B cell (primary cell): ENCODE data around the gene KIF1A. TPM values are rescaled to one million over a fixed set of nuclear protein-coding genes. Genes with fewer than 3 reads are reported as not detected.

Experiments used
- ATAC-seq: fragments of 200-7000 bp; cut with Tn5 transposase; one replicate; pipeline ENCODE4 v1.10.0; 2021; ENCODE audit warnings: low read depth, mild to moderate bottlenecking, moderate number of reproducible peaks, moderate library complexity
- CTCF ChIA-PET: fragments of 350-600 bp; sonication (Branson Sonifier 250); formaldehyde crosslinking; loops from one replicate; lab custom pipeline; 2021; ENCODE audit warnings: antibody characterized with exemption, inconsistent platforms; lab: Charles Lee
- POLR2A ChIA-PET: fragments of 350-600 bp; sonication (Branson Sonifier 250); formaldehyde crosslinking; loops from one replicate; lab custom pipeline; 2021; ENCODE audit warnings: antibody characterized with exemption; lab: Charles Lee
- DNase-seq: peaks from one replicate; pipeline ENCODE4 v3.0.0; 2013
- H2AFZ ChIP-seq: 2 replicates; pipeline ENCODE4 v1.6.1; 2012; ENCODE audit warnings: mild to moderate bottlenecking, low read depth, low read length; ENCODE audit not compliant: insufficient read depth, poor library complexity, severe bottlenecking
- H3K27ac ChIP-seq, 2 donors: 1 replicate in 1 of 2; 2 replicates in 1 of 2; pipeline ENCODE4 v1.5.1; 2012 to 2013; ENCODE audit warnings: low read length in 2 of 2, mild to moderate bottlenecking in 2 of 2, moderate library complexity in 1 of 2
- H3K27me3 ChIP-seq, 4 experiments: fragments of 200-600 bp in 1 of 4; sonication (generic) in 1 of 4; replicated peaks in 1 of 4; 1 replicate in 2 of 4; 2 replicates in 2 of 4; pipeline versions ENCODE4 v1.6.1 to v1.7.0; 2013 to 2016; ENCODE audit warnings: low read length in 3 of 4, mild to moderate bottlenecking in 2 of 4, mixed read lengths in 1 of 4, moderate library complexity in 1 of 4; ENCODE audit not compliant: insufficient read depth in 4 of 4, control insufficient read depth in 3 of 4; ENCODE audit errors: control extremely low read depth in 1 of 4
- H3K36me3 ChIP-seq, 2 experiments: replicated peaks in 1 of 2; 1 replicate in 1 of 2; 2 replicates in 1 of 2; pipeline versions ENCODE4 v1.6.1 to v1.7.1; 2013; ENCODE audit warnings: low read length in 1 of 2; ENCODE audit not compliant: insufficient read depth in 2 of 2, control insufficient read depth in 1 of 2; ENCODE audit errors: control extremely low read depth in 1 of 2, extremely low read depth in 1 of 2
- H3K4me1 ChIP-seq, 2 donors: fragments of 200-600 bp in 1 of 2; sonication (generic) in 1 of 2; 1 replicate in 1 of 2; 2 replicates in 1 of 2; pipeline versions ENCODE4 v1.5.1 to v1.6.1; 2013 to 2017; ENCODE audit warnings: low read length in 2 of 2; ENCODE audit not compliant: control insufficient read depth in 2 of 2, insufficient read depth in 2 of 2
- H3K4me2 ChIP-seq: replicated peaks from 2 replicates; pipeline ENCODE3; 2012; ENCODE audit warnings: mild to moderate bottlenecking, low read depth, low read length; ENCODE audit not compliant: poor library complexity, severe bottlenecking
- H3K4me3 ChIP-seq, 5 experiments: fragments of 200-600 bp in 1 of 5; sonication (generic) in 1 of 5; 1 replicate in 3 of 5; 2 replicates in 2 of 5; pipeline versions ENCODE4 v1.5.1 to v1.7.0; 2011 to 2016; ENCODE audit warnings: low read length in 4 of 5, mild to moderate bottlenecking in 4 of 5, low read depth in 2 of 5, control low read depth in 1 of 5, moderate library complexity in 1 of 5; ENCODE audit not compliant: insufficient read depth in 1 of 5; ENCODE audit errors: control extremely low read depth in 1 of 5, extremely low read depth in 1 of 5
- H3K79me2 ChIP-seq: fragments of 200-600 bp; sonication (generic); one replicate; pipeline ENCODE4 v1.6.0; 2016; ENCODE audit warnings: low read length; ENCODE audit not compliant: control insufficient read depth, insufficient read depth
- H3K9ac ChIP-seq: fragments of 200-600 bp; sonication (generic); 2 replicates; pipeline ENCODE4 v1.6.1; 2017; ENCODE audit warnings: mild to moderate bottlenecking, low read length, moderate library complexity
- H3K9me3 ChIP-seq, 3 donors: one replicate each; pipeline versions ENCODE4 v1.6.1 to v1.7.1; 2013; ENCODE audit warnings: low read length in 2 of 3; ENCODE audit not compliant: control insufficient read depth in 2 of 3, insufficient read depth in 1 of 3; ENCODE audit errors: control extremely low read depth in 1 of 3
- H4K20me1 ChIP-seq: 2 replicates; pipeline ENCODE4 v1.6.0; 2012; ENCODE audit warnings: mild to moderate bottlenecking, low read length; ENCODE audit not compliant: insufficient read depth, control insufficient read depth, poor library complexity, severe bottlenecking
- H3K27ac Mint-ChIP-seq: one replicate; pipeline ENCODE4 v1.8.0; 2021; ENCODE audit warnings: mixed read lengths
- H3K27me3 Mint-ChIP-seq: one replicate; pipeline ENCODE4 v1.8.0; 2021; ENCODE audit warnings: mixed read lengths
- H3K4me1 Mint-ChIP-seq: one replicate; pipeline ENCODE4 v1.8.0; 2021; ENCODE audit warnings: mixed read lengths
- H3K4me3 Mint-ChIP-seq: one replicate; pipeline ENCODE4 v1.8.0; 2021; ENCODE audit warnings: mixed read lengths
- H3K9me3 Mint-ChIP-seq: one replicate; pipeline ENCODE4 v1.8.0; 2022; ENCODE audit warnings: mixed read lengths; ENCODE audit not compliant: insufficient read depth
- EZH2 ChIP-seq: IDR thresholded peaks from 2 replicates; pipeline ENCODE4 v1.6.1; 2012; ENCODE audit warnings: borderline replicate concordance, low read depth, mild to moderate bottlenecking, moderate library complexity, low read length; ENCODE audit not compliant: insufficient read depth, poor library complexity, severe bottlenecking
- WGBS: methylation state at CpG from one replicate; pipeline ENCODE4 v1.1.5; 2013; ENCODE audit warnings: missing lambda C conversion rate; ENCODE audit not compliant: insufficient coverage; 5-methylcytosine and 5-hydroxymethylcytosine counted together
- intact Hi-C: fragments of 100-400 bp; cut with micrococcal nuclease; formaldehyde crosslinking; loops from one replicate; pipeline ENCODE4 v1.10.0; 2022
- polyA plus RNA-seq: library from polyadenylated mRNA; depleted of rRNA; stranded (reverse); fragments of >200 nt; gene quantifications from 2 replicates; pipeline ENCODE4 v1.2.3, GENCODE V29; 2012
- small RNA-seq: library from RNA; depleted of rRNA; stranded (forward); fragments of <200 nt; gene quantifications from one replicate; pipeline ENCODE3, GENCODE V24; 2012; ENCODE audit warnings: low replicate concordance, low read depth; ENCODE audit not compliant: insufficient read length
- total RNA-seq, 2 donors: library from RNA; stranded (reverse); fragments of 120-200 nt in 1 of 2; gene quantifications; 1 replicate in 1 of 2; 2 replicates in 1 of 2; pipeline versions ENCODE4 v1.2.3 to v1.2.4, GENCODE V29; 2013 to 2022
- TF ChIP-seq, protein P1 (sequence below): fragments of 200-600 bp; IDR thresholded peaks from one replicate; pipeline ENCODE4 v1.8.0; 2022; ENCODE audit warnings: antibody characterized with exemption, mild to moderate bottlenecking

KIF1A gene
- total and polyA plus RNA-seq, 2 donors (not counting 1 experiment from before 2014, with no cell fraction given), result not detected

GRCh38 chr2:240664622-240665021, 155.4 kb downstream of the KIF1A start:
- H2AFZ ChIP-seq, result no peak overlapping the region
- H3K4me3 ChIP-seq, result no peak overlapping the region
- Mint-ChIP-seq H3K27ac (no peak overlapping the region), H3K27me3 (peaks cover 44% of the 10 kb centered on the region), H3K9me3 (peaks cover 4% of the 10 kb centered on the region), H3K4me1 (no peaks in the 10 kb centered on the region), H3K4me3 (no peak overlapping the region)
- intact Hi-C loops, result no loop called here
- TF ChIP-seq EZH2, result no peak
- TF ChIP-seq, protein P1, sequence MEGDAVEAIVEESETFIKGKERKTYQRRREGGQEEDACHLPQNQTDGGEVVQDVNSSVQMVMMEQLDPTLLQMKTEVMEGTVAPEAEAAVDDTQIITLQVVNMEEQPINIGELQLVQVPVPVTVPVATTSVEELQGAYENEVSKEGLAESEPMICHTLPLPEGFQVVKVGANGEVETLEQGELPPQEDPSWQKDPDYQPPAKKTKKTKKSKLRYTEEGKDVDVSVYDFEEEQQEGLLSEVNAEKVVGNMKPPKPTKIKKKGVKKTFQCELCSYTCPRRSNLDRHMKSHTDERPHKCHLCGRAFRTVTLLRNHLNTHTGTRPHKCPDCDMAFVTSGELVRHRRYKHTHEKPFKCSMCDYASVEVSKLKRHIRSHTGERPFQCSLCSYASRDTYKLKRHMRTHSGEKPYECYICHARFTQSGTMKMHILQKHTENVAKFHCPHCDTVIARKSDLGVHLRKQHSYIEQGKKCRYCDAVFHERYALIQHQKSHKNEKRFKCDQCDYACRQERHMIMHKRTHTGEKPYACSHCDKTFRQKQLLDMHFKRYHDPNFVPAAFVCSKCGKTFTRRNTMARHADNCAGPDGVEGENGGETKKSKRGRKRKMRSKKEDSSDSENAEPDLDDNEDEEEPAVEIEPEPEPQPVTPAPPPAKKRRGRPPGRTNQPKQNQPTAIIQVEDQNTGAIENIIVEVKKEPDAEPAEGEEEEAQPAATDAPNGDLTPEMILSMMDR, result no peak
- POLR2A ChIA-PET, result no interaction called here
- WGBS, result no CpG with 5 or more reads among the region's 1 CpG
- DNase-seq (no peak), ATAC-seq (no peak)
- peaks cover 6 to 7% (median 7%) of the 10 kb centered on the region in 3 donors for H3K9me3 ChIP-seq
- H3K36me3 ChIP-seq, result no peaks in the 10 kb centered on the region
- H3K79me2 ChIP-seq, result no peaks in the 10 kb centered on the region
- no peak overlapping the region for H3K27ac ChIP-seq
- no peaks in the 10 kb centered on the region for H4K20me1 ChIP-seq
- H3K27me3 ChIP-seq, result peaks cover 0 to 11% (median 1%) of the 10 kb centered on the region in 4 experiments
- H3K4me2 ChIP-seq, result no peak overlapping the region
- H3K9ac ChIP-seq, result no peak overlapping the region
- H3K4me1 ChIP-seq, result no peaks in the 10 kb centered on the region
- CTCF ChIA-PET, result no interaction called here

Small RNA genes within 50 kb of the gene (small RNA-seq; reads per million reads assigned to genes)
- gene AC011298.3, result not detected

Other genes with a start within 250 kb of the KIF1A start
- gene CAPN10, start 233.5 kb downstream of the KIF1A start, total RNA-seq, result 73.4 and 88.9 TPM in 2 replicates
- 79.7 and 92.1 TPM in 2 replicates for gene CAPN10, start 233.5 kb downstream of the KIF1A start, polyA plus RNA-seq
- 1.8 and 2.2 TPM in 2 replicates for gene GPR35, start 194.7 kb downstream of the KIF1A start, total RNA-seq
- gene GPR35, start 194.7 kb downstream of the KIF1A start, polyA plus RNA-seq, result 9.6 and 14.0 TPM in 2 replicates
- gene AQP12B, start 137.3 kb downstream of the KIF1A start, total RNA-seq, result not detected in 2 replicates
- not detected in 2 replicates for gene AQP12B, start 137.3 kb downstream of the KIF1A start, polyA plus RNA-seq
- gene AQP12A, start 128.4 kb downstream of the KIF1A start, total RNA-seq, result not detected in 2 replicates
- not detected in 2 replicates for gene AQP12A, start 128.4 kb downstream of the KIF1A start, polyA plus RNA-seq
- not detected in 2 replicates for gene AGXT, start 48.6 kb upstream of the KIF1A start, total RNA-seq
- not detected in 2 replicates for gene AGXT, start 48.6 kb upstream of the KIF1A start, polyA plus RNA-seq
- gene MAB21L4, start 75.9 kb upstream of the KIF1A start, total RNA-seq, result not detected in 2 replicates
- not detected in 2 replicates for gene MAB21L4, start 75.9 kb upstream of the KIF1A start, polyA plus RNA-seq
- gene CROCC2, start 86.1 kb upstream of the KIF1A start, total RNA-seq, result not detected in 2 replicates
- not detected in 2 replicates for gene CROCC2, start 86.1 kb upstream of the KIF1A start, polyA plus RNA-seq
- gene SNED1, start 178.4 kb upstream of the KIF1A start, total RNA-seq, result 336 and 346 TPM in 2 replicates
- 11.1 and 25.5 TPM in 2 replicates for gene SNED1, start 178.4 kb upstream of the KIF1A start, polyA plus RNA-seq